Small intestine (tissue), 7 donors: ENCODE results near the gene SLC15A1. TPM values are rescaled to one million over a fixed set of nuclear protein-coding genes. Genes with fewer than 3 reads are reported as not detected.

ENCODE experiments used
- DNase-seq, 2 donors: peaks; one replicate each; pipeline versions ENCODE4 v3.0.0 to v3.0.0-alpha.2; 2013
- FAIRE-seq: peaks from 2 replicates; lab custom pipeline; 2012; peaks lifted over from hg19 to GRCh38; lab: Jason Lieb, UNC
- H3K27ac ChIP-seq, 3 donors: one replicate each; pipeline ENCODE4 v1.5.1; 2013; ENCODE audit warnings: low read length in 2 of 3, mild to moderate bottlenecking in 2 of 3, control low read depth in 1 of 3, inconsistent platforms in 1 of 3, low read depth in 1 of 3, moderate library complexity in 1 of 3
- H3K27me3 ChIP-seq, 3 donors: one replicate each; pipeline ENCODE4 v1.6.1; 2013; ENCODE audit warnings: low read length in 3 of 3, inconsistent platforms in 1 of 3; ENCODE audit not compliant: control insufficient read depth in 3 of 3, insufficient read depth in 3 of 3
- H3K36me3 ChIP-seq, 3 donors: one replicate each; pipeline ENCODE4 v1.6.1; 2013; ENCODE audit warnings: low read length in 3 of 3, inconsistent platforms in 1 of 3, low read depth in 1 of 3, mild to moderate bottlenecking in 1 of 3, moderate library complexity in 1 of 3; ENCODE audit not compliant: control insufficient read depth in 3 of 3, insufficient read depth in 2 of 3
- H3K4me1 ChIP-seq, 3 donors: one replicate each; pipeline ENCODE4 v1.6.1; 2013; ENCODE audit warnings: low read length in 2 of 3, inconsistent platforms in 1 of 3, low read depth in 1 of 3, mild to moderate bottlenecking in 1 of 3, moderate library complexity in 1 of 3; ENCODE audit not compliant: control insufficient read depth in 3 of 3, insufficient read depth in 2 of 3
- H3K4me3 ChIP-seq, 3 donors: one replicate each; pipeline ENCODE4 v1.5.1; 2013; ENCODE audit warnings: low read length in 3 of 3, control low read depth in 1 of 3, inconsistent platforms in 1 of 3, low read depth in 1 of 3, mild to moderate bottlenecking in 1 of 3, moderate library complexity in 1 of 3
- H3K9me3 ChIP-seq, 2 donors: one replicate each; pipeline ENCODE4 v1.6.1; 2013; ENCODE audit warnings: low read depth in 1 of 2, low read length in 1 of 2; ENCODE audit not compliant: control insufficient read depth in 2 of 2, insufficient read depth in 1 of 2
- WGBS, 3 donors: extraction: QIAGEN DNeasy Blood & Tissue Kit; methylation state at CpG; one replicate each; pipeline ENCODE4 v1.1.7; 2013; 5-methylcytosine and 5-hydroxymethylcytosine counted together
- polyA plus RNA-seq, 4 donors: library from polyadenylated mRNA; stranded (reverse) in 3 of 4; unstranded in 1 of 4; fragments of 200-250 nt in 3 of 4; fragments of 120-200 nt in 1 of 4; gene quantifications; one replicate each; pipeline versions ENCODE4 v1.2.1 to v1.2.3, GENCODE V29; 2013
- donor health status: healthy with polysubstance abuse.
- donor health status: control.
- donor health status: control.
- donor health status: Bipolar disorder and iron deficiency.
- donor health status: healthy.

SLC15A1 gene
- polyA plus RNA-seq, 4 donors: 36.9 to 422 (median 281) TPM

DNA sequence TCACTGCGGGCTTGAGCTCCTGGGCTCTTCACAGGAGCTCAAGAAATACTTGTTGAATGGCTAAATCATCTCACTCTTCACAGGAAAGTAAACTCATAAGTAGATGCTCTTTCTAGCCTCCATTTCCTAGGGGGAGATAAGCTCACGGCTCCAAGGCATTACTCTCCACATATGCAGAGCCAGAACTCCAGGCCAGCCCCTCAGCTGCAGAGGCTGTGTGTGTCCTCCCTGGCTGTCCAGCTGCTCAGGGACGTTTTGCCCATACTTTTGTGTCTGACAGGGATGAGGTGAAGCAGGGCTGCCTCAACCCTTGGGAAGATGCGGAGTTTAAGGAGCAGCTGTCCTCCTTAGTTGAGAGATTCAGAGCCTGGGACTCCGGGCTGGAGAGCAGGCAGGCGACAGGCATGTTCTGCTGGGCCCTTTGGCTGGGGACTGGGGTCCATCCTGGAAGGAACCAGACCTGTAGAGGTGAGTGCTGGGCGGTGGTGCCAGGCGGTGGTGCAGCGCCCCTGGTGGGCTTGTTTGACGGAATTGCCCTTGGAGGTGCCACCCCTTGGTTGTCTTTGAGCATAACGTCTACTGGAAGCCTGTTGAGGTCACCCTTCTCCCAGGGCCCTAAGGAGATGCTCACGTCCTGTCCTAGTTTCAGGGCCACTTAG, 20.5 kb upstream of the SLC15A1 start:
- Histone ChIP-seq H3K27me3 (no peaks in the 10 kb centered on the region), H3K27ac (peak overlapping the region in 1 of 3 donors; percentile 88), H3K4me3 (no peak overlapping the region), H3K36me3 (no peaks in the 10 kb centered on the region), H3K4me1 (peaks cover 0 to 44% (median 4%) of the 10 kb centered on the region in 3 donors), H3K9me3 (no peaks in the 10 kb centered on the region)
- FAIRE-seq (no peak), DNase-seq (no peak)
- WGBS, 3 donors: 71 to 82% (median 77%) methylated on average over 12 of the region's 12 CpGs

- no peaks in the 10 kb centered on the region for H3K9me3 ChIP-seq
- peak; percentile 40 to 88 for DNase-seq
- FAIRE-seq: no peak
Measured at GRCh38 chr13:98771838-98772611, 19.6 kb upstream of the SLC15A1 start.

DNA sequence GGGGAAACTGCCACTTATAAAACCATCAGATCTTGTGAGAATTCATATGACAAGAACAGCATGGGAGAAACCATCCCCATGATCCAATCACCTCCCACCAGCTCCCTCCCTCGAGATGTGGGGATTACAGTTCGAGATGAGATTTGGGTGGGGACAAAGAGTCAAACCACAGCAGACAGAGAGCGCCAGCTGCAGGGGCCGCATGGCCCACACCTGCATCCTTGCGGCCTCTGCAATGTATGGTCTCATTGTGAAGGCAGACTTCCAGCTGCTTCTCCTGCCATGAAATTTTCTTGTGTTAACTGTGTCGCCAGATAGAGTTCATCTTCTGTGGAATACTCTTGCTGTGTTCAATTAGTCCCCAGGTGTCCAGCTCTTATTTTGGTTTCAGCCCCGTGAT, 17.3 kb upstream of the SLC15A1 start:
- H3K27ac ChIP-seq: no peak overlapping the region
- no peak overlapping the region for H3K4me3 ChIP-seq
- 79 to 93% (median 89%) methylated on average over 7 of the region's 7 CpGs for WGBS, 3 donors
- H3K9me3 ChIP-seq: no peaks in the 10 kb centered on the region
- DNase-seq (no peak), FAIRE-seq (no peak)
- no peaks in the 10 kb centered on the region for H3K27me3 ChIP-seq
- no peaks in the 10 kb centered on the region for H3K36me3 ChIP-seq
- H3K4me1 ChIP-seq: peaks cover 0 to 55% (median 0%) of the 10 kb centered on the region in 3 donors

More at GRCh38 chr13:98771838-98772611, 19.6 kb upstream of the SLC15A1 start:
- peaks cover 0 to 51% (median 4%) of the 10 kb centered on the region in 3 donors for H3K4me1 ChIP-seq
- H3K27ac ChIP-seq: peak overlapping the region in 1 of 3 donors; percentile 88
- no peak overlapping the region for H3K4me3 ChIP-seq
- no peaks in the 10 kb centered on the region for H3K36me3 ChIP-seq
- WGBS, 3 donors: 17 to 62% (median 38%) methylated on average over 16 of the region's 16 CpGs
- H3K27me3 ChIP-seq: no peaks in the 10 kb centered on the region

DNA sequence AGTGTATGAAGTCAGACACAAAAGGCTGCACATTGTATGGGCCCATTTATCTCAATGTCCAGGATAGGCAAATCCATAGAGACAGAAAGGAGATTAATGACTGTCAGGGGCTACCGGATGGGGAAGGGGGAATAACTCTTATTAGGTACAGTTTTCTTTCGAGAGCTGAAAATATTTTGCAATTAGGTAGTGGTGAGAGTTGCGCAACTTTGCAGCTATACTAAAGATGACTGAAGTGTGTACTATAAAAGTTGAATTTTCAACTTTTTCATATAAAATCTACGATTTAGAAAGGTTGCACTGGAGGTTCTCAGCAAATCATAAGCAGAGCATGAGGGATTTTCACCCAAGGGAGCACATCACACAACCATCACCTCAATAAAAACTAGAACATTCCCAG, 16.1 kb upstream of the SLC15A1 start:
- no peak overlapping the region for H3K4me3 ChIP-seq
- H3K36me3 ChIP-seq: no peaks in the 10 kb centered on the region
- 83 to 91% (median 86%) methylated on average over 4 of the region's 4 CpGs for WGBS, 3 donors
- no peak overlapping the region for H3K27ac ChIP-seq
- peaks cover 0 to 56% (median 0%) of the 10 kb centered on the region in 3 donors for H3K4me1 ChIP-seq
- no peaks in the 10 kb centered on the region for H3K9me3 ChIP-seq
- no peaks in the 10 kb centered on the region for H3K27me3 ChIP-seq
- DNase-seq (no peak), FAIRE-seq (no peak)

DNA sequence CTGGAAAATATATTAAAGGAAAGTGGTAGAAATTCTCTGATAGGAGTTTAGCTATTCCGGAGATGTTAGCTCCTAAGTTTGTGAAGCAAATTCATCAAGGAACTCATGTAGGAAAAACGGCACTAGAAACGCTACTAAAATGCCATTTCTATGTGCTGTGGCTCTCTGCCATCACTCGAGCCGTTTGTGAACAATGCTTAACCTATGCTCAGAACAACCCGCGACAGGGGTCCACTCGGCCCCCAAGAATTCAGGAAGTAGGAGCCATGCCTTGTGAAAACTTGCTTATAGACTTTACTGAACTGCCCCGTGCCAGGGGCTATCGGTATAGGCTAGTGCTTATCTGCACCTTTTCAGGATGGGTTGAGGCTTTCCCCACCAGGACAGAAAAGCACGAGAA, 14.2 kb upstream of the SLC15A1 start:
- FAIRE-seq (no peak), DNase-seq (peak in 1 of 2 donors; percentile 59)
- Histone ChIP-seq H3K9me3 (no peaks in the 10 kb centered on the region), H3K27ac (peak overlapping the region in 1 of 3 donors; percentile 66), H3K4me1 (peaks cover 0 to 55% (median 0%) of the 10 kb centered on the region in 3 donors), H3K27me3 (no peaks in the 10 kb centered on the region), H3K36me3 (no peaks in the 10 kb centered on the region), H3K4me3 (no peak overlapping the region)
- WGBS, 3 donors: 23 to 44% (median 35%) methylated on average over 11 of the region's 11 CpGs

DNA sequence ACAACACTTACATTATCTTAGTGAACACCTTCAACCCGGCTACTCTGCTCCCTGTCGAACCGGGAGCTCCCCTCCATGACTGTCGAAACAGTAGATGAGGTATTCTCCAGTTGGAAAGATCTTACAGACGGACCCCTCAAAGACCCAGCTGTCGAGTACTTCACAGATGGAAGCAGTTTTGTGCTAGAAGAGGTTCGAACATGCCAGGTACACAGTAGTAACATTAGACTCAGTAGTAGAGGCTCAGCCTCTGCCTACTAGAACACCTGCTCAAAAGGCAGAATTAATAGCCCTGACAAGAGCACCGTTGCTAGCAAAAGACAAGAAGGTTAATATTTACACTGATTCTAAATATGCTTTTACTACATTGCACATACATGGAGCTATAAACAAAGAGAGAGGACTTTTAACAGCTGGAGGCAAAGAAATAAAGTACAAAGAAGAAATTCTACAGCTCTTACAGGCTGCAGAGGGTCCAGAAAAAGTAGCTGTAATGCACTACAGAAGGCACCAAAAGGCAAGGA, 13.6 kb upstream of the SLC15A1 start:
- FAIRE-seq (no peak), DNase-seq (peak; percentile 30 to 72)
- H3K27ac ChIP-seq: peak overlapping the region in 1 of 3 donors; percentile 66
- H3K36me3 ChIP-seq: no peaks in the 10 kb centered on the region
- H3K27me3 ChIP-seq: no peaks in the 10 kb centered on the region
- 49 to 64% (median 57%) methylated on average over 8 of the region's 8 CpGs for WGBS, 3 donors
- no peak overlapping the region for H3K4me3 ChIP-seq
- no peaks in the 10 kb centered on the region for H3K9me3 ChIP-seq
- H3K4me1 ChIP-seq: peaks cover 0 to 54% (median 0%) of the 10 kb centered on the region in 3 donors

DNA sequence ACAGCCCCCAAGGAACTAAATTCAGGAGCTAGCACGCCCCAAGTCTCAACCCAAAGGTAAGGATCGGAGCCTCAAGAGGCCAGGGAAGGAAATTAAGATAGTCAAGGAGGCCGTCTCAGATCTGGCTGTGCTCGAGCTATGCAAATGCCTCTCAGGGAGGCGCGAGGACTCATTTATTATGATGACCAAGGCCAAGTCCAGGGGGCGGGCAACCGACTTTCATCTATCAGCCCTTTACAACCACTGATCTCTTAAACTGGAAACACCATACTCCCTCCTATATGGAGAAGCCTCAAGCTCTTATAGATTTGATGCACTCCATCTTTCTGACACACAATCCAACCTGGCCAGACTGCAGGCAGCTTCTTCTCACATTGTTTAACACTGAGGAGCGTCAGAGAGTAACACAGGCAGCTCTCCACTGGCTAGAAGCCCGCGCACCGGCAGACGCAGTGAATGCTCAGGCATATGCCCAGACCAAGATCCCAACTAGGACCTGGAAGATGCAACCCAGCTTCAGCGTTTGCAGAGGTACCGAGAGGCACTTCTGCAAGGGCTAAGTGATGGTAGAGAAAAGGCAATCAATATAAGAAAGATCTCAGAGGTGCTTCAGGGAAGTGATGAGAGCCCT, 9.6 kb upstream of the SLC15A1 start:
- WGBS, 3 donors: 42 to 64% (median 58%) methylated on average over 15 of the region's 15 CpGs
- Histone ChIP-seq H3K36me3 (no peaks in the 10 kb centered on the region), H3K27me3 (no peaks in the 10 kb centered on the region), H3K4me1 (peaks cover 0 to 46% (median 0%) of the 10 kb centered on the region in 3 donors), H3K27ac (peak overlapping the region in 2 of 3 donors; percentile 22 to 74), H3K4me3 (peak overlapping the region in 1 of 3 donors; percentile 11), H3K9me3 (no peaks in the 10 kb centered on the region)
- DNase-seq (no peak), FAIRE-seq (no peak)
